Duodenal mucosa (tissue), 2 donors: ENCODE measurements around the gene RARRES2.
"Not testable (repeated sequence)": the region's sequence is repeated elsewhere in the genome, so short reads cannot be mapped to it uniquely, and the experiment has no call there.

Experiments
- H3K27ac ChIP-seq: one replicate; pipeline ENCODE4 v1.7.0; 2013; ENCODE audit warnings: low read depth, low read length
- H3K27me3 ChIP-seq, 2 donors: one replicate each; pipeline ENCODE4 v1.7.0; 2013; ENCODE audit warnings: low read length in 2 of 2, control low read depth in 1 of 2; ENCODE audit not compliant: insufficient read depth in 2 of 2, control insufficient read depth in 1 of 2
- H3K36me3 ChIP-seq, 2 donors: one replicate each; pipeline ENCODE4 v1.7.0; 2013; ENCODE audit warnings: low read length in 2 of 2, control low read depth in 1 of 2; ENCODE audit not compliant: insufficient read depth in 2 of 2, control insufficient read depth in 1 of 2
- H3K4me1 ChIP-seq, 2 donors: one replicate each; pipeline ENCODE4 v1.7.0; 2013; ENCODE audit warnings: low read length in 2 of 2, control low read depth in 1 of 2; ENCODE audit not compliant: insufficient read depth in 2 of 2, control insufficient read depth in 1 of 2
- H3K4me3 ChIP-seq, 2 donors: one replicate each; pipeline ENCODE4 v1.7.0; 2013; ENCODE audit warnings: low read length in 2 of 2, low read depth in 1 of 2
- H3K9ac ChIP-seq, 2 donors: one replicate each; pipeline ENCODE4 v1.7.0; 2013; ENCODE audit warnings: low read length in 2 of 2, low read depth in 1 of 2
- H3K9me3 ChIP-seq, 2 donors: one replicate each; pipeline ENCODE4 v1.7.0; 2013; ENCODE audit warnings: low read length in 2 of 2, control low read depth in 1 of 2; ENCODE audit not compliant: control insufficient read depth in 1 of 2

Gene RARRES2

GRCh38 chr7:150341263-150342120 lies at the start of gene RARRES2:
TSS of gene RARRES2 (minus strand) at chr7:150341629. CDS start at chr7:150340609, 1,020 bp downstream.
- Histone ChIP-seq H3K9ac (peak within 1 kb of the TSS; percentile 12 to 38), H3K27ac (peak within 1 kb of the TSS; percentile 20), H3K36me3 (peaks cover 0 to 5% of the 10 kb centered on the region in 2 donors), H3K9me3 (no peaks in the 10 kb centered on the region), H3K4me3 (peak within 1 kb of the TSS; percentile 50 to 67), H3K27me3 (peaks cover 5% of the 10 kb centered on the region in 2 donors), H3K4me1 (peaks cover 13% of the 10 kb centered on the region in 2 donors)

GRCh38 chr7:150390205-150390604 lies 48.8 kb upstream of the RARRES2 start:
- Histone ChIP-seq H3K4me1 (peaks cover 4 to 9% of the 10 kb centered on the region in 2 donors), H3K4me3 (no peak overlapping the region), H3K9me3 (no peaks in the 10 kb centered on the region), H3K27me3 (no peaks in the 10 kb centered on the region), H3K27ac (no peak overlapping the region), H3K36me3 (peaks cover 0 to 2% of the 10 kb centered on the region in 2 donors), H3K9ac (no peak overlapping the region)

GRCh38 chr7:150389532-150389816 lies 48.0 kb upstream of the RARRES2 start:
- Histone ChIP-seq H3K27me3 (no peaks in the 10 kb centered on the region), H3K4me3 (no peak overlapping the region), H3K9me3 (no peaks in the 10 kb centered on the region), H3K9ac (no peak overlapping the region), H3K4me1 (peaks cover 10 to 16% of the 10 kb centered on the region in 2 donors), H3K27ac (no peak overlapping the region), H3K36me3 (peaks cover 0 to 2% of the 10 kb centered on the region in 2 donors)

GRCh38 chr7:150388709-150389531 lies 47.5 kb upstream of the RARRES2 start:
- H3K27ac ChIP-seq, result peak overlapping the region; percentile 32

GRCh38 chr7:150388306-150388705 lies 46.9 kb upstream of the RARRES2 start:
- Histone ChIP-seq H3K27me3 (no peaks in the 10 kb centered on the region), H3K36me3 (peaks cover 0 to 2% of the 10 kb centered on the region in 2 donors), H3K9me3 (no peaks in the 10 kb centered on the region), H3K4me3 (no peak overlapping the region), H3K27ac (peak overlapping the region; percentile 32), H3K4me1 (peaks cover 22 to 28% of the 10 kb centered on the region in 2 donors), H3K9ac (no peak overlapping the region)

More at GRCh38 chr7:150388709-150389531, 47.5 kb upstream of the RARRES2 start:
- no peak overlapping the region for H3K9ac ChIP-seq
- no peak overlapping the region for H3K4me3 ChIP-seq
- peaks cover 0 to 2% of the 10 kb centered on the region in 2 donors for H3K36me3 ChIP-seq
- peaks cover 15 to 22% of the 10 kb centered on the region in 2 donors for H3K4me1 ChIP-seq
- no peaks in the 10 kb centered on the region for H3K27me3 ChIP-seq
- no peaks in the 10 kb centered on the region for H3K9me3 ChIP-seq

GRCh38 chr7:150385884-150386283 lies 44.5 kb upstream of the RARRES2 start:
- not testable (repeated sequence) for H3K9ac ChIP-seq, H3K9me3 ChIP-seq, H3K4me3 ChIP-seq, H3K27me3 ChIP-seq, H3K36me3 ChIP-seq, H3K27ac ChIP-seq
- peaks cover 34 to 48% of the 10 kb centered on the region in 2 donors for H3K4me1 ChIP-seq

- peaks cover 0 to 2% of the 10 kb centered on the region in 2 donors for H3K36me3 ChIP-seq
- H3K9ac ChIP-seq, result no peak overlapping the region
- H3K9me3 ChIP-seq, result no peaks in the 10 kb centered on the region
- no peak overlapping the region for H3K4me3 ChIP-seq
- H3K27ac ChIP-seq, result no peak overlapping the region
- peaks cover 37 to 54% of the 10 kb centered on the region in 2 donors for H3K4me1 ChIP-seq
- no peaks in the 10 kb centered on the region for H3K27me3 ChIP-seq
These were observed 43.9 kb upstream of the RARRES2 start for GRCh38 chr7:150385302-150385723.

- Histone ChIP-seq H3K4me3 (no peak overlapping the region), H3K36me3 (peaks cover 0 to 2% of the 10 kb centered on the region in 2 donors), H3K27me3 (no peaks in the 10 kb centered on the region), H3K9ac (no peak overlapping the region), H3K27ac (no peak overlapping the region), H3K4me1 (peaks cover 43 to 61% of the 10 kb centered on the region in 2 donors), H3K9me3 (no peaks in the 10 kb centered on the region)
These were observed 43.2 kb upstream of the RARRES2 start for GRCh38 chr7:150384406-150385301.

- no peaks in the 10 kb centered on the region for H3K9me3 ChIP-seq
- H3K27me3 ChIP-seq, result no peaks in the 10 kb centered on the region
- H3K36me3 ChIP-seq, result no peaks in the 10 kb centered on the region
- peak overlapping the region in 1 of 2 donors; percentile 19 for H3K4me3 ChIP-seq
- no peak overlapping the region for H3K27ac ChIP-seq
- H3K4me1 ChIP-seq, result peaks cover 45 to 58% of the 10 kb centered on the region in 2 donors
- peak overlapping the region in 1 of 2 donors; percentile 20 for H3K9ac ChIP-seq
These were observed 42.4 kb upstream of the RARRES2 start for GRCh38 chr7:150383710-150384397.
